A673 (cell line): ENCODE data around the gene FEN1. TPM values are rescaled to one million over a fixed set of nuclear protein-coding genes. Genes with fewer than 3 reads are reported as not detected.

Source experiments
- BruUV-seq: library from RNA; stranded (reverse); fragments of 400-500 nt; replicated peaks from 2 replicates; lab custom pipeline; 2021; lab: Mats Ljungman, UMichigan
- CTCF ChIA-PET: fragments of 300-600 bp; sonication (Branson Sonifier 250); formaldehyde crosslinking; loops from one replicate; lab custom pipeline; 2022; ENCODE audit warnings: antibody characterized with exemption; lab: Charles Lee
- POLR2A ChIA-PET: fragments of 300-600 bp; sonication (Branson Sonifier 250); formaldehyde crosslinking; loops from one replicate; lab custom pipeline; 2022; ENCODE audit warnings: antibody characterized with exemption; ENCODE audit not compliant: low non-redundant PET; lab: Charles Lee
- DNase-seq: peaks from one replicate; pipeline ENCODE4 v3.0.0-alpha.2; 2015; ENCODE audit warnings: low spot score
- H3K27ac ChIP-seq: fragments of 200-600 bp; sonication (generic); 2 replicates; pipeline ENCODE4 v1.5.1; 2016; ENCODE audit warnings: mixed run types, low read depth, mild to moderate bottlenecking, mixed read lengths, antibody characterized with exemption, low read length; ENCODE audit not compliant: poor library complexity, severe bottlenecking
- H3K27me3 ChIP-seq: fragments of 200-600 bp; sonication (generic); replicated peaks from 2 replicates; pipeline ENCODE4 v1.6.1; 2017; ENCODE audit warnings: mixed run types, low read depth, mild to moderate bottlenecking, mixed read lengths, antibody characterized with exemption, low read length; ENCODE audit not compliant: insufficient read depth, poor library complexity
- H3K36me3 ChIP-seq: fragments of 200-600 bp; sonication (generic); 2 replicates; pipeline ENCODE4 v1.6.1; 2016; ENCODE audit warnings: mixed run types, mild to moderate bottlenecking, mixed read lengths, antibody characterized with exemption, low read length; ENCODE audit not compliant: insufficient read depth, poor library complexity, severe bottlenecking
- H3K4me1 ChIP-seq: fragments of 200-600 bp; sonication (generic); 2 replicates; pipeline ENCODE4 v1.6.1; 2017; ENCODE audit warnings: mixed run types, mild to moderate bottlenecking, mixed read lengths, antibody characterized with exemption, low read length; ENCODE audit not compliant: insufficient read depth, poor library complexity, severe bottlenecking
- H3K4me3 ChIP-seq: fragments of 200-600 bp; sonication (generic); 2 replicates; pipeline ENCODE4 v1.5.1; 2016; ENCODE audit warnings: low read depth, mixed run types, mild to moderate bottlenecking, mixed read lengths, low read length; ENCODE audit not compliant: poor library complexity, severe bottlenecking
- H3K9me3 ChIP-seq: fragments of 200-600 bp; sonication (generic); 2 replicates; pipeline ENCODE4 v1.6.1; 2016; ENCODE audit warnings: mixed run types, low read depth, mild to moderate bottlenecking, mixed read lengths, antibody characterized with exemption, low read length; ENCODE audit not compliant: poor library complexity, severe bottlenecking
- EZH2 ChIP-seq: fragments of 200-600 bp; sonication (generic); IDR thresholded peaks from 2 replicates; pipeline ENCODE4 v1.6.1; 2017; ENCODE audit warnings: borderline replicate concordance, low read depth, mild to moderate bottlenecking, mixed read lengths, antibody characterized with exemption, low read length; ENCODE audit not compliant: poor library complexity, severe bottlenecking
- intact Hi-C: fragments of 100-400 bp; cut with micrococcal nuclease; formaldehyde crosslinking; loops from one replicate; pipeline ENCODE4 v1.10.0; 2022; ENCODE audit not compliant: unreplicated experiment
- total RNA-seq: library from RNA; stranded (reverse); gene quantifications from 2 replicates; pipeline ENCODE4 v1.2.3, GENCODE V29; 2021
- TF ChIP-seq, protein P1 (sequence below): fragments of 300-800, 200-600 bp; sonication (generic); conservative IDR thresholded peaks from 2 replicates; pipeline ENCODE4 v1.5.1; 2017; ENCODE audit warnings: low read depth, mild to moderate bottlenecking, antibody characterized with exemption, low read length, moderate library complexity, mixed read lengths

FEN1 gene
- total RNA-seq, 1 experiment from 2014 or later, result 152 TPM

DNA sequence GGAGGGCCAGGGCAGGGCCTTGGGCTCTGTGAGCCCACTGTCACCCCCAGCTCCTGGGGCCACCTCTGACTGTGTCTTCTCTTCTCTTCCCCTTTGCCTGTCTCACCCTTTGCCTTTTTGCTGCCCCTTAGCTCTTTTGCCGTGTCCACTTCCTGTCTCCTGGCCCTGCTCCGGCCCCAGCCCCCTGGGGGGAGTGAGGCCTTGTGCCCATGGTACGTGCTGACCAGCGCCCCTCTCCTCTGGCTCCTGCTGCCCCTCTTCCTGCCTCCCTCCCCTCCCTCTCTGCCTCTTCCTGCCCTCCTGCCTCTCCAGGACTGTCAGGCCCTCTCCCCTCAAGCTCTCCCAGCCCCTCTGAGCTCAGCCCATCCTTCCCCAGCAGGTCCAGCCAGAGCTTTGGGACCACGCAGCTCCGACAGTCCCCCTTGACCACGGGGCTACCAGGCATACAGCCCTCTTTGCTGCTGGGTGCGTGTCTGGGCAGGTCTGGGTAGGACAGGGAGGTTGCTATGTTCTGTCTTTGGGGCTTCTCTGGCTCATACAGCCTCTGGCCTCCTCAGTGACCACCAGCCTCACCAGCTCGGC is 12.0 kb upstream of the FEN1 start:
- no peaks in the 10 kb centered on the region for H3K9me3 ChIP-seq
- no peak overlapping the region for H3K27ac ChIP-seq
- POLR2A ChIA-PET, result interaction anchor here (0.6 kb wide), 1 partner anchor 680 kb away, joined by 7 read pairs; no protein-coding TSS in a partner anchor

DNA sequence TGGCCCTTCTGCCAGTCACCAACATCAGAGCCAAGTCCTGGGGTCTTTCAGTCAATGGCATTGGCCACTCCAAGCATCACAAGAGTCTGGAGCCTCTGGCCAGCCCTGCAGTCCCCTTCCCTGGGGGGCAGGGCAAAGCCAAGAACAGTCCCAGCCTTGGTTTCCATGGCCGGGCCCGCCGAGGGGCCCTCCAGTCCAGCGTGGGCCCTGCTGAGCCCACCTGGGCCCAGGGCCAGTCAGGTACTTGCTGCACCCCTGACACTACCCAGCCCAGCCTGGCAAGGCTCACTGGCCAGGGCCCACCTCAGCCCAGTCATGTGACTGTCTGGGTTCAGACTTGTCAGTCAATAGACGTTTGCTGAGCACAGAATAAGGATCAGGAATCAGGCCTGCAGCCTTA is 11.1 kb upstream of the FEN1 start:
- TF ChIP-seq, protein P1, sequence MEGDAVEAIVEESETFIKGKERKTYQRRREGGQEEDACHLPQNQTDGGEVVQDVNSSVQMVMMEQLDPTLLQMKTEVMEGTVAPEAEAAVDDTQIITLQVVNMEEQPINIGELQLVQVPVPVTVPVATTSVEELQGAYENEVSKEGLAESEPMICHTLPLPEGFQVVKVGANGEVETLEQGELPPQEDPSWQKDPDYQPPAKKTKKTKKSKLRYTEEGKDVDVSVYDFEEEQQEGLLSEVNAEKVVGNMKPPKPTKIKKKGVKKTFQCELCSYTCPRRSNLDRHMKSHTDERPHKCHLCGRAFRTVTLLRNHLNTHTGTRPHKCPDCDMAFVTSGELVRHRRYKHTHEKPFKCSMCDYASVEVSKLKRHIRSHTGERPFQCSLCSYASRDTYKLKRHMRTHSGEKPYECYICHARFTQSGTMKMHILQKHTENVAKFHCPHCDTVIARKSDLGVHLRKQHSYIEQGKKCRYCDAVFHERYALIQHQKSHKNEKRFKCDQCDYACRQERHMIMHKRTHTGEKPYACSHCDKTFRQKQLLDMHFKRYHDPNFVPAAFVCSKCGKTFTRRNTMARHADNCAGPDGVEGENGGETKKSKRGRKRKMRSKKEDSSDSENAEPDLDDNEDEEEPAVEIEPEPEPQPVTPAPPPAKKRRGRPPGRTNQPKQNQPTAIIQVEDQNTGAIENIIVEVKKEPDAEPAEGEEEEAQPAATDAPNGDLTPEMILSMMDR, result no peak
- no peak for TF ChIP-seq EZH2
- Histone ChIP-seq H3K27ac (no peak overlapping the region), H3K36me3 (peaks cover 21% of the 10 kb centered on the region), H3K4me1 (peaks cover 8% of the 10 kb centered on the region), H3K9me3 (no peaks in the 10 kb centered on the region), H3K4me3 (no peak overlapping the region), H3K27me3 (no peaks in the 10 kb centered on the region)
- ChIA-PET CTCF (no interaction called here), POLR2A (interaction anchor here (0.6 kb wide), 1 partner anchor 679 kb away, joined by 7 read pairs; no protein-coding TSS in a partner anchor)
- DNase-seq, result no peak
- intact Hi-C loops, result no loop called here
- no TSS peak for BruUV-seq

More for the DNA sequence above, 12.0 kb upstream of the FEN1 start:
- H3K4me1 ChIP-seq, result peaks cover 10% of the 10 kb centered on the region
- CTCF ChIA-PET, result interaction anchor here (1.1 kb wide), 1 partner anchor 327 kb away, joined by 5 read pairs; no protein-coding TSS in a partner anchor
- intact Hi-C loops, result no loop called here
- H3K36me3 ChIP-seq, result peaks cover 16% of the 10 kb centered on the region
- TF ChIP-seq, protein P1, result no peak
- TF ChIP-seq EZH2, result no peak
- H3K4me3 ChIP-seq, result no peak overlapping the region
- DNase-seq, result no peak
- no peaks in the 10 kb centered on the region for H3K27me3 ChIP-seq
- no TSS peak for BruUV-seq

DNA sequence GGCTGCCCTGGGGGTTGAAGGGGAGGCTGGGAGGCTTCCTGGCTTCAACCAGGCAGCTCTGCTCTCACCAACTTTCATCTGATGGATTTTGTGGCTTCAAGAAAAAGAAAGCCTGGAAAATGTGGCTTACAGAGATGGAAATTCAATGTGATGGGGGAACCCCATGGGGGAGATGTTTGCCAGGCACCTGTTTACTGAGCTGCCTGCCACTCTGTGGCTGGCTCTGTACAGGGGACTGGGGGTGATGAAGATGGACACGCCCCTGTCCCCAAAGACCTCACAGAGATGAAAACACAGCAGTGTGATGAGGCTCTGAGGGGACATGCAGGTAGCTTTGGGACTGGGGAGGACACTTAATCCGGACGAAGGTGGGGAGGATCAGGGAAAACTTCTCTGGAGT is 10.4 kb upstream of the FEN1 start:
- no peaks in the 10 kb centered on the region for H3K9me3 ChIP-seq
- no peaks in the 10 kb centered on the region for H3K27me3 ChIP-seq
- intact Hi-C loops, result no loop called here
- DNase-seq, result no peak
- peaks cover 28% of the 10 kb centered on the region for H3K36me3 ChIP-seq
- POLR2A ChIA-PET, result no interaction called here
- CTCF ChIA-PET, result no interaction called here
- TF ChIP-seq, protein P1, result no peak
- TF ChIP-seq EZH2, result no peak
- no peak overlapping the region for H3K27ac ChIP-seq
- no peak overlapping the region for H3K4me3 ChIP-seq
- no TSS peak for BruUV-seq
- H3K4me1 ChIP-seq, result peaks cover under 1% of the 10 kb centered on the region
